Adipose tissue (tissue), 3 donors: Measurements from ENCODE around the gene RASAL1. TPM values are rescaled to one million over a fixed set of nuclear protein-coding genes. Genes with fewer than 3 reads are reported as not detected.

Source experiments
- H3K27ac ChIP-seq: one replicate; pipeline ENCODE4 v1.5.1; 2013; ENCODE audit warnings: low read depth, low read length
- WGBS, 3 donors: extraction: QIAGEN DNeasy Blood & Tissue Kit; methylation state at CpG; one replicate each; pipeline ENCODE4 v1.1.7; 2013; 5-methylcytosine and 5-hydroxymethylcytosine counted together
- polyA plus RNA-seq, 3 donors: library from polyadenylated mRNA; stranded (reverse); fragments of 200-250 nt; gene quantifications; one replicate each; pipeline ENCODE4 v1.2.3, GENCODE V29; 2013
- donor health status: healthy with polysubstance abuse.
- donor health status: Bipolar disorder and iron deficiency.
- donor health status: healthy.

RASAL1 gene
- polyA plus RNA-seq, 3 donors, result 0.74 to 1.9 TPM; not detected in 1

DNA sequence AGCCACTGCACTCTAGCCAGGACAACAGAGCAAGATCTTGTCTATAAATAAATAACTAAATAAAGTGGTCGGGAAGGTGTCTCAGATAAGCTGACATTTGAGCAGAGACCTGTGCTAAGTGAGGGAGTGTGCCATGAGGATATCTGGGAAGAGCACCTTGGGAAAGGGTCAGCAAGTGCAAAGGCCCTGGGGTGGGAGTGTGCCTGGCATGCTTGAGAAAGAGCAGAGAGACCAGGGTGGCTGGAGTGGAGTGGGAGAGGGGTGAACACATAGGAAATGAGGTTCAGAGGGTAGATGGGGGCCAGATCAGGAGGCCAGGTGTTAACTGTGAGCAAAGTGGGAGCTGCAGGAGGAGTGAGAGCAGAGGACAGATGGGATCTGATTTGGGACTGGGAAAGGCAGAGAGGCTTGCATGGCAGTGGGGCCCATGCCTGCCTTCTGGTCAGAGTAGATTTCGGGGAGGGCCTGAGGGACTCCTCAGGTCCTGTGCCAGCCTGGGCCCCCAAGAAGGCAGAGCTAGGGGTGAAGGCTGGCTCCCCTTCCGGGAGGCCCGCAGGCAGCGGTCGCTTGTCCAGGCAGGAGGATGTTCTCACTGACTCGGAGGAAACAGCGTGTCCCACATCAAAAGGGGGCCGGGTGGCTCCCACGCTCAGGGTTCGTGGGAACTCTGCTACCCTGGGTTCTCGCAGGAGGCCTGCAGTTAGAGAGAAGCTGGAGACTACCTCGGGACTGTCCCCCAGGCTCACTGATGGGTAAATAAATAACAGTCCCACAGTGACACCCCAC lies 46.4 kb downstream of the RASAL1 start:
- H3K27ac ChIP-seq, result no peak overlapping the region
- WGBS, 3 donors, result 69 to 76% (median 74%) methylated on average over 12 to 13 of the region's 13 CpGs

DNA sequence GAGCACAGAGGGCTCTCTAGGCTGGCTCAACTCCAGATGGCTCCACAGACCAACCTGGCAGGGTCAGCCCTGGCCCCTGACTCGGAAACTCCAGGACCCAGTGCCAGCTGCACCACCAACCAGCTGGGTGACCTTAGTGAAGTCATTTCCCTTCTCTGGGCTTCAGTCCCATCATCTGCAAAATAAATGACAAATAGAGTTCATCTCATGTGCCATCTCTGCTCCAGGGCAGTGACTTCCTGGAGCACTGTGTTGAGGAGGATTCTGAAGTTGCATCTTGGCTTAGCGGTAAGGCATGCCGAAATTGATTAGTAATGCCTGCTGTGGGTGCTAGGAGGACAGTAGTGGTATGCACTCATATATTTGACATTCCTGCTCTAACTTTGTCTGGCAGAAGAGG lies 47.5 kb downstream of the RASAL1 start:
- 85 to 90% (median 88%) methylated on average over 3 of the region's 3 CpGs for WGBS, 3 donors

DNA sequence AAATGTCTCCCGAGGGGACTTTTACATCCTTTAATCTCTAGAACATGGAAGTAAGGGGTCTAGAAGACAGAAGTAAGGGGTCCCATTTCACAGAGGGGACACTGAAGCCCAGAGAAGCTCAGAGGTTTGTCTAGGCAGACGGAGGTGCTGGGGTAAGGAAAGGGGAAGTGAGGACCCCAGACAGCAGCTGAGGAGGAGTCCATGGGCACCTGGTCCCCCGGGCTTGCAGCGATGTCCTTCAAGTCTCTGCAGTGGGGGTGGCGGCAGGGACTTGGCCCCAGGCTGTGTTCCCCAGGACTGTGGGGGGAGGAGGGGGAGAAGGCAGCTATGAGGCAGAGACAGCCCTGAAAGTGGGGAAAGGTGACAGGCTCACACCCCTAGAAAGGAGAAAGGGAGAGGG lies 48.4 kb downstream of the RASAL1 start:
- WGBS, 3 donors, result 46 to 53% (median 52%) methylated on average over 5 of the region's 5 CpGs
- no peak overlapping the region for H3K27ac ChIP-seq

More for the DNA sequence above, 47.5 kb downstream of the RASAL1 start:
- H3K27ac ChIP-seq, result no peak overlapping the region

DNA sequence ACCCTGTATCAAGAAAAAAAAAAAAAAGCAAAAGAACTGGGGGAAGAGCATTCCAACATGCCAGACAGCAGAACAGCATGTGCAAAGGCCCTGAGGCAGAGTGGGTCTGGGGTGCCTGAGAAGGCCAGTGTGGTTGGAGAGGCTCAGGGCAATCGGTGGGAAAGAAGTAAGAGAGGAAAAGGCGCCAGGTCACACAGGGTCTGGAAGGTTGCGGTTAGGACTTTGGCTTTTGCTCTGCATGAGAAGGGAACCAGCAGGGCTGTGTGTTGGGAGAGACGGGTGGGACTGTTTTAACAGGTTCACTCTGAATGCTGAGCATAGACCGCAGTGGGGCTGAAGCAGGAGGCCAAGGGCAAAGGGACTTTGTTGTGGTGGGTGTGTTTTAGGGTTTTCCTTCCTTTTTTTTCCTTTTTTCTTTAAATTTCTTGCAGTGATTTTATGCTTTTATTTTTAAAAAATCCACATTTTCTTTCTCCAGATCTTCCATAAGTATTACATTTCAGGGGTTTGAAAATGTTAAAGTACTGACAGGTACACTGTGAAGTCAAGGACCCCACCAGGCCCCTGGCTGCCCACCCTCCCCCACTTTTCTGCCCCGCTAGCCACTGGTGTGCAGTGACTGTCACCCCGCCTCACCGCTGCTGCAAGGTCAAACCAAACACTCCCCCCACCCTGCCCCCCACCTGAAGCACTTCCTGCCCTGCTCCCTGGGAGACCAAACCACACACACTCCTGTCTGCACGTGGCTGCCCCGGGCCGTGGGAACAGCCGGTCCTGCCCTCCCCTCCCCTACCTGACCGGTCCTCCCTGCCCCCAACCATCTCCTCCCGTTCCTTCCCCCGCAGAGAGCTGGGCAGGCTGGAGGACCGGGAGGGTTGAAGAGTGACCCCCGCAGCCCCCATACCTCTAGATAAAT lies 49.1 kb downstream of the RASAL1 start:
- H3K27ac ChIP-seq, result no peak overlapping the region
- 30 to 47% (median 38%) methylated on average over 16 to 17 of the region's 17 CpGs for WGBS, 3 donors

DNA sequence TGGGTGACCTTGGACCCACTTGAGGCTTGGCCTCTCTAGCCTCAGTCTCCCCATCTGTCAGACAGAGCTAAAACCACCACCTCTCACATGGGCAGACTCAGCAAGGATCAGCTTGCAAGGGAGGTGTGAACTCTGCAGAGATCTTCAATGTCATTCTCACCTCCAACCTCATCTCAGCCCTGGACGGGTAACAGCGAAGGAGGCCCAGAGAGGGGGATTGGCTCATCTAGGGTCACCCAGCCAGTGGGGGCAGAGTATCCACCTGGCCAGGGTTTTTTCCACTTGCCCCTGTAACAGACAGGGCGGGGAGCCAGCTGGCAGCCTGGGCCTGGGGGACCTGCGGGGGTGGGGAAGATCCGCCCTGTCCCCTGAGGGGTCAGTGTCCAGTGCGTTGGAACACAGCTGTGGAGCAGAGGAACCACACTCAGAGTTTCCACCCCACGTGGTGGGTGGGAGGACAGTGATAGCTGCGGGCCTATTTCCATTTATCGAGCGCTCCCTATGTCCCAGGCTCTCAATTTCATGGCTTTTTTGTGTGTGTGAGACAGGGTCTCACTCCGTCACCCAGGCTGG lies 51.6 kb downstream of the RASAL1 start:
- no peak overlapping the region for H3K27ac ChIP-seq
- 59 to 81% (median 63%) methylated on average over 11 of the region's 11 CpGs for whole genome bisulfite sequencing, 3 donors

DNA sequence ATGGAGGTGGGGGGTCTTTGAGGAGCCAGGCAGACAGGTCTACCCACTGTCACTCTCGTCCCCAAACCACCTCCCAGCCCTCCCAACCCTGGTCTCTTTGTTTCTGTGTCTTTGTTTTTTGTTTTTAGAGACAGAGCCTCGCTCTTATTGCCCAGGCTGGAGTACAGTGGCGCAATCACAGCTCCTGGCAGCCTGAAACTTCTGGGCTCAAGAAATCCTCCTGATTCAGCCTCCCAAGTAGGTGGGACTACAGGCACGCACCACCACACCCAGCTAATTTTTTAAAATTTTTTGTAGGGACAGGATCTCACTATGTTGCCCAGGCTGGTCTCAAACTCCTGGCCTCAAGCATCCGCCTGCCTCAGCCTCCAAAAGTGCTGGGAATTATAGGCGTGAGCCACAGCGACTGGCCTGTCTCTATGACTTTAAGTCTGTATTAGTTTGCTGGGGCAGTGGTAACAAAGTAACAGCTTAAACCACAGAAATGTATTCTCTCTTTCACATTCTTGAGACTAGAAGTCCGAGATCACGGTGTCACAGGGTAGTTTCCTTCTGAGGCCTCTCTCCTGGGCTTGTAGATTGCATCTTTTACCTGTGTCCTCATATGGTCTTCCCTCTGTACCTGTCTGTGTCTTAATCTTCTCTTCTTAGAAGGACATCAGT lies 52.9 kb downstream of the RASAL1 start:
- WGBS, 3 donors, result 77 to 94% (median 81%) methylated on average over 9 of the region's 9 CpGs
- H3K27ac ChIP-seq, result no peak overlapping the region

DNA sequence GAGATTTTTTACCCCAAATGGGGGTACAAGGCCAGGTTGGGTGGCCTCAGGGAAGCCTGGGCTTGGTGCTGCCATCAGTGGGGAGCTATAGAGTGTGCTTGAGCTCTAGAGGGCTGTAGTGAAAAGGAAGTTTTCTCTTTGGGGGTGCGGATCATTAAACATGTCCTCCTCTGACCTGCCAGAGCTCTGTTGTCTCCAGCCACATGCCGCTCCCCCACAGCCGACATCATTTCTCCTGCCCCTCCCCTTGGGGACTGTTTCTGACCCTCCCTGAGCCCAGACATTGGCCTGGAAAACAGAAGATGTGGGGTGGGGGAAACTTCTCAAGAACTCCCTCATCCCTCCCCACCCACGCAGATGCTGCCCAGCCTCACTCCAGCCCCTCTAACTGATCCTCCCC lies 53.7 kb downstream of the RASAL1 start:
- 33 to 69% (median 69%) methylated on average over 3 to 4 of the region's 4 CpGs for WGBS, 3 donors

DNA sequence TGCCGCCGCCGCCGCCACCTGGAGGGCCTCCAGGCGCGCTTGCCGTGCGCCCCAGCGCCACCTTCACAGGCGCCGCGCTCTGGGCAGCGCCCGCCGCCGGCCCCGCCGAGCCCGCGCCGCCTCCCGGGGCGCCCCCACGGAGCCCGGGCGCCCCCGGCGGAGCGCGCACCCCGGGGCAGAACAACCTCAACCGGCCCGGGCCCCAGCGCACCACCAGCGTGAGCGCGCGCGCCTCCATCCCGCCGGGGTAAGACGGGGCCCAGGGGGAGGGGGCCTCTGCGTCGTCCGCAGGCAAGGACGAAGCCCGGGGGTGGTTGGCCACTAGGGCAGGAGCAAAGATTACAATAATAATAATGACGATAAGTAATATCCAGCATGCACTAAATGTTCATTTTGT lies 57.7 kb downstream of the RASAL1 start:
- WGBS, 3 donors, result 35 to 74% (median 45%) methylated on average over 43 to 48 of the region's 48 CpGs

More for the DNA sequence above, 53.7 kb downstream of the RASAL1 start:
- H3K27ac ChIP-seq, result no peak overlapping the region

DNA sequence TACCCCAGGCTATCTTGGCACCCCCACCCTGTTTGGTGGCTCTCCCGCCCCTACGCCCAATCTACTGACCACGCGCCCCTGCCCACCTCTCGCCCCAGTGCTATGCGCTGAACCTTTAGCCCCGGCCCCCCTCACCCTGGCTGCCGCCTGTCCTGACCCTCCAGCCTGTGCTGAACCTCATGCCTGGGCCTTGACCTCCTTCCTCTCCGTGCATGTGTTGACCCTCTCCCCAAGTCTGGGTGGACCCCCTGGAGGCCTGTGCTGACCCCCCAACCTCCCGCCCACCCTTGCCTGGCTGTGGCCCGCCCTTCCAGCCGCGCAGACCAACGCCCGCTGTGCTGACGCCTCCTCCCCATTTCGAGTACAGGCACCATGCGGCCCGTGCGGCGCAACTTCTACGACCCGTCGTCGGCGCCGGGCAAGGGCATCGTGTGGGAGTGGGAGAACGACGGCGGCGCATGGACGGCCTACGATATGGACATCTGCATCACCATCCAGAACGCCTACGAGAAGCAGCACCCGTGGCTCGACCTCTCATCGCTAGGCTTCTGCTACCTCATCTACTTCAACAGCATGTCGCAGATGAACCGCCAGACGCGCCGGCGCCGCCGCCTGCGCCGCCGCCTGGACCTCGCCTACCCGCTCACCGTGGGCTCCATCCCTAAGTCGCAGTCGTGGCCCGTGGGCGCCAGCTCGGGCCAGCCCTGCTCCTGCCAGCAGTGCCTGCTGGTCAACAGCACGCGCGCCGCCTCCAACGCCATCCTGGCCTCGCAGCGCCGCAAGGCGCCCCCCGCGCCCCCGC lies 58.3 kb downstream of the RASAL1 start:
- no peak overlapping the region for H3K27ac ChIP-seq
- 40 to 80% (median 46%) methylated on average over 50 to 70 of the region's 70 CpGs for WGBS, 3 donors

More for the DNA sequence above, 57.7 kb downstream of the RASAL1 start:
- H3K27ac ChIP-seq, result no peak overlapping the region

DNA sequence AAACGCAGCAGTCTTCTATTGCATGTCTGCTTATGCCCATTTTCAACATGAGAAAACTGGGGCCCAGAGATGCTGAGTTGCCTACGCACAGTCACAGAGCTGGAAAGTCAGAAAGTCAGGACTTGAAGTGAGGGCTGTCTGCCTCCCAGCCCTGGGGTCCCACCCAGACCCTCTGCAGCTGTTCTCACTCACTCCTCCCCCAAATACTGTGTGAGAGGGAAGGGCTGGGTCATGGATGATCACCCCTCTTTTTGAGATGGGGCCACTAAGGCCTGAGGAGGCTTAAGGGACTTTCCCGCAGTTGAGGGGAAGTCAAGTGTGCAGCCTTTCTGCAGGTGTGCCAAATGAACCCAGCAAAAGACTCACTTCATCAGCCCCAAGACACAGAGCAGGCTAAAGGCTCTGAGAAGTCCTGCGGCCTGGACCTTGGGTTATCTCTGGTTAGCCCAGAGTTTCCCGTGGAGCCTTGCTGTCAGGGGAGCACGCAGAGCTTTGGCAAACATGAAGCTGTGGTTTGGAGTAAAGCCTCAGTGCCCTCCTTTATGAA lies 60.4 kb downstream of the RASAL1 start:
- WGBS, 3 donors, result 64 to 78% (median 65%) methylated on average over 6 of the region's 6 CpGs

DNA sequence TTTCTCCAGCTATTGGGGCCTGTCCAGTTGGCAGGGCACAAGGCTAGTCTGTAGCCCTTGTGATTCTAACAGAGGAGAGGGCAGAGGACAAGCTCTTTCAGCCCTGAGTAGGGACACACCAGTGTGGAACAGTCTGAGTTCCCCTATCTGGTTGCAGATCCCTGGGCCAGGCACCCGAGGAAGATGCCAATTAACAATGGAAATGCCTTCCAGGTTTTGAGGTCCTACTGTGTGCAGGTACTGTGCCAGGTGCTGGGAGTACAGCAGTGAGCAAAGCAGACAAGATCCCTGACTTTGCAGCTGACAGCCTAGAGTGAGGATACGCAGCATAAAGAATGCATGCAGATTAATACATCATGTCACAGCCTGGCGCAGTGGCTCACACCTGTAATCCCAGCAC lies 62.0 kb downstream of the RASAL1 start:
- 74 to 85% (median 83%) methylated on average over 3 of the region's 3 CpGs for WGBS, 3 donors
- no peak overlapping the region for H3K27ac ChIP-seq

More for the DNA sequence above, 60.4 kb downstream of the RASAL1 start:
- H3K27ac ChIP-seq, result no peak overlapping the region

DNA sequence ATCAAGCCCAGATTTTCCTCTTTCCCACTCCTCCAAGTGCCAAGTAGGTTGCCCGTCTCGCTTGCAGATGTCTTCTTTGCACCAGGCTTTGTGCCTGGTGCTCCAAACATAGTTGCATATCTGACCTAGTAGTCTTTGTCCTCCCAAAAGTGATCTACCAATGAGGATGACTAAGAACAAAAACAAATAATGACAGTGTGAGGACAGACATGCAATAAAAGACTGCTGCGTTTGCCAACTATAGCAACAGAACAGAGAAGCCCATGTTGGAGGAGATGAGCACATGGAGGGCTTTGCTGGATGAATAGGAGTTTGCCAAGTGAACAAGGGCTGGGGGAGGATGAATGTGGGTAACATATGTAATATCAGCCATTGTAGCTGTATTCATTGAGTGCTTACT lies 63.4 kb downstream of the RASAL1 start:
- 65 to 75% (median 71%) methylated on average over 3 of the region's 3 CpGs for whole genome bisulfite sequencing, 3 donors

DNA sequence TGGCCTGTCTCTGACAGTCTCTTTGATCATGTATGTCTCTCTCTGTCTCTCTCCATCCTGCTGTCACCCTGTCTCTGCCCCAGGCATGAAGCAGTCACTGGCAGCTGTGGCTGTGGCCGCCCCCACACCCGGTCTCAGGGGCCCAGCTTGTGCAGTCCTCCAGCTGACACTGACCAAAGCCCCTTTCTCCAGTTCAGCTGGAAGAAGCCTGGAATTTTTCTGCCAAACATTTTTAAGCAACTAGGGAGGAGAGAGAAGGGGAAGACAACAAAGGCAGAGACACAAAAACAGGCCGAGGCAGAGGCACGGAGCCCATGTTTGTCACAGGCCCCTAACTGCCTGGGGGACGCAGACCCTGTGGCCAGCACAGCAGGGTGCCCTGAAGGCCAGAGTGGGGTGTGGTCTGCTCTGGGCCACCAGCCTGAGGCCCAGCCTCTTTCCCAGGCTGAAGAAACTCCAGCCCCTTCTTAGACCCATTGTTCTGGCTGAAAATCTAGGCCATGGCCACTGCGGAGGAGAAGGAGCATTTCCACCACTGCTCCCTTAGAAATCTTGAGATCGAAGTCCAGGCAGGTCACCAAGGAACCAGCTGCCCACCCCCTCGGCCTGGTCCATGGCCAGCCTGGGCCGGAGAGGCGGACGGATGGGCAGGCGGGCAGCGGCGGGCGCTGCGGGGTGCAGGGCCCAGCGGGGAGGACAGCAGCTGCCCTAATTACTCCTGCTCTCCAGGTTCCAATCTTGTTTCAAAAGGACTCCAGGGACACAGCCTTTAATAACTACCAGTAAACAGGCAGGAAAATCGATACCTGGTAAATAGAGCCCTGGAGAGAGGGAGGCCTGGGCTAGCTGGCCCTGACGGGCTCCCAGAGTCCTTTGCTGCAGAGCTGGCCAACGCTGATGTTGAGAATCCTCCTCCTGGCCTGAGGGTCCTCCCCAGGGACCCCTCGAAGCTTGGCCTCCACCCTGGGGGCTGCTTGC lies 64.1 kb downstream of the RASAL1 start:
- H3K27ac ChIP-seq, result no peak overlapping the region
- 22 to 65% (median 62%) methylated on average over 21 of the region's 21 CpGs for WGBS, 3 donors

More for the DNA sequence above, 63.4 kb downstream of the RASAL1 start:
- H3K27ac ChIP-seq, result no peak overlapping the region

DNA sequence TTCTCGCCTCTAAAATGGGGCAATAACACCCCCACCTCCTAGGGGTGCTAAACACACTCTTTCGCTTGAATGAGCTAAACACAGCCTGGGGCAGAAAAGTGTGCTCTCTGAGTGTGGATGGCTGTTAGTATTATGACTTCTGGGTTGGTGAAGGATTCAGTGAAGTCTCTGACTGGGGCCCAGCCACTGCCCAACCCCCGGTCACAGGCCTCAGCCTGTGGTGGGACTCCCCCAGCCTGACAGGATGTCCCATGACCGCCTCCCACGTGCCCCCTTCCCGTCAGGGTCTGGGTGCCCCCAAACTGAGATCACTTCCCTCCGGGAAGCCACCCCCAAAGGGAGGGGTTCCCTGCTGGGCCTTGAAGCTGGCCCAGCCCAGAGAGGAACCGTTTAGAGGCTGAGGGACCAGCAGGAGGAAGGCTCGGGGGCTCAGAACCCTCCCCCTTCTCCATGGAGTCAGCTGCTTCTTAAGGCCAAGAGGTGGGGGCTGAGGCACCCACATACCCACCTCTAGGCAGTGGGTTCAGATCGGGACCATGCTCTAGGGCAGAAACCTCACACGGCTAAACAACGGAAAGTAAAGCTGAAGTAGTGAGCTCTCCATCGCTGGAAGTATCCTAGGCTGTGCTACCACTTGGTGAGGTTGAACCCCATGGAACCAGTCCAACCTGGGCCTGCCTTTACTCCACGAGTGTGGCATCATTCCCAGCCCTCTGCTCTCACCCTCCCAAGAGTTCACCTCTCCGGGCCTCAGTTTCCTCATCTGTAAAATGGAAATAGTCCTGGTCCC lies 65.2 kb downstream of the RASAL1 start:
- WGBS, 3 donors, result 40 to 76% (median 47%) methylated on average over 15 of the region's 15 CpGs

DNA sequence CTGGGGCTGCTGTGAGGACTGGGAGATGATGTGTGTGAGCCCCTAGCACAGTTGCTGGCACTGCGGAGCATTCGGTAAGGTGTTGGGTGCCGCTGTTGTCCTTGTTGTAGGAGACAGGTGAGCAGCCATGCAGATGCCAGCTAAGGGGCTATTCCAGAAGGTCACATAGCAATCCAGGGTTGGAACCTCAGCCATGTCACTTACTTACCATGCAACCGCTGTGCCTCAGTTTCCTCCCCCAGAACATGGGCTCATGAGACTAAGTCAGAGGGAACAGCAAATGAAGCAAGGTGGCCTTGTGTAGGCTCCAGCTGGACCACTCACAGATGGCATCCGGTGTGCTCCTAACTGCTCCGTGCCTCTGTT lies 65.8 kb downstream of the RASAL1 start:
- 84 to 87% (median 86%) methylated on average over 6 of the region's 6 CpGs for WGBS, 3 donors
- H3K27ac ChIP-seq, result no peak overlapping the region

More for the DNA sequence above, 65.2 kb downstream of the RASAL1 start:
- no peak overlapping the region for H3K27ac ChIP-seq

DNA sequence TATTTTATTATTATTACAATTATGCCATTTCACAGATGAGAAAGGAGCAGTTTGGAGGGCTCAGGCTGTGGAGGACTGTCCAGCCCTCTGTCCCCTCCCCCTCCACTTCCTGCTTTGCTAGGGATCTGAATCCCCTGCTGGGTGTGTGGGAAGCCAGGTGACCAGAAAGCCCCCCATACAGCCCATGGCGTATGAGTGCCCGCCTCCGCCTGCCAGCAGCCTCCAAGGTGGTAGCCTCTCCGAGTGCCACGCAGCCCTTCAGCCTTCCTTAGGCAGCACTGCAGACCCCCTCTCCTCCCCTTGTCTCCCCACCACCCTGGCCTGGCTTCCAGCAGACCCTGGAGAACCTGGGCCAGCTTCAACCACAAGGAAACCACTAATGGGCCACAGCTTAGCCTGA lies 66.4 kb downstream of the RASAL1 start:
- no peak overlapping the region for H3K27ac ChIP-seq
- 73 to 86% (median 78%) methylated on average over 5 of the region's 5 CpGs for WGBS, 3 donors
